Measurements from ENCODE around the gene ALDH1L2. TPM values are rescaled to one million over a fixed set of nuclear protein-coding genes. Genes with fewer than 3 reads are reported as not detected.

Gene ALDH1L2
- polyA plus RNA-seq, 1 donor from 2014 or later, result 0.35 TPM

DNA sequence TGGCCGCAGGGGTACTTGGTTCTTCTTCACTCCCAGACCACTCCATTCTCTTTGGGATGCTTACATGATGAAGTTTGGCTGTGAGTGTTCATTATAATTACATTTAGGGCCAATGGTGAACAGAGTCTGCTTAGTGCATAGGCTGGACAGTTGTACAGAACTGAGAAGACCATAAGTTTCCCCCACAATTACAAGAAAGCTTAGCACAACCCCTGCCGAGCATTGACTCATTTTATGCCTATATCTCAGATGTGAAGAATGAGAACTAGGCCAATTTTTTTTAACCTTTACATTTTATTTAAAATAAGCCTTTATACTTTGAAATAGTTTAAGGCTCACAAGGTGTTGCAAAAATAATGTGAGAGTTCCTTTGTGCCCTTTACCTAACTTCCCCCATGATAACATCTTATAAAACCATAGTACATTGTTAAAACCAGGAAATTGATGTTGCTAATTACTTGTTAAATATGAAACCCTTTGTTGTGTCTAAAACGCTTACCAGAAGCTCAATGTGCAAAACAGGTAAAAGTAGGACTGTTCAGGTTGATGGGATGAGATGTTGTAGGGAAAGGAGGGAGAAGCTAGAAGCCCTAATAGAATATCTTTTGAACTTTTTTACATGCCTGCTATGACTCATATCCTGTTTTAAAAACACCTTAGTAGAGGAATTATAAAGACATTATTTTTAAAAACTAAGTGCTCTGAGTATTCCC is 47.2 kb downstream of the ALDH1L2 start:
- H2AFZ ChIP-seq (ENCODE audit: low read depth, low read length), result no peak overlapping the region
- H3K79me2 ChIP-seq (replicated peaks; ENCODE audit: insufficient read depth, low read length), result no peaks in the 10 kb centered on the region
- H3K27ac ChIP-seq (ENCODE audit: low read length), result no peak overlapping the region
- H3K36me3 ChIP-seq (ENCODE audit: insufficient read depth, low read length), result no peaks in the 10 kb centered on the region
- H3K4me2 ChIP-seq (ENCODE audit: low read length), result no peak overlapping the region
- no peaks in the 10 kb centered on the region for H4K20me1 ChIP-seq (ENCODE audit: insufficient read depth)
- H3K9me2 ChIP-seq (ENCODE audit: insufficient read depth, low read length), result no peaks in the 10 kb centered on the region
- no peaks in the 10 kb centered on the region for H3K9me3 ChIP-seq (ENCODE audit: low read length)
- no peak overlapping the region for H3K9ac ChIP-seq (ENCODE audit: low read length)
- TF ChIP-seq, protein P1, sequence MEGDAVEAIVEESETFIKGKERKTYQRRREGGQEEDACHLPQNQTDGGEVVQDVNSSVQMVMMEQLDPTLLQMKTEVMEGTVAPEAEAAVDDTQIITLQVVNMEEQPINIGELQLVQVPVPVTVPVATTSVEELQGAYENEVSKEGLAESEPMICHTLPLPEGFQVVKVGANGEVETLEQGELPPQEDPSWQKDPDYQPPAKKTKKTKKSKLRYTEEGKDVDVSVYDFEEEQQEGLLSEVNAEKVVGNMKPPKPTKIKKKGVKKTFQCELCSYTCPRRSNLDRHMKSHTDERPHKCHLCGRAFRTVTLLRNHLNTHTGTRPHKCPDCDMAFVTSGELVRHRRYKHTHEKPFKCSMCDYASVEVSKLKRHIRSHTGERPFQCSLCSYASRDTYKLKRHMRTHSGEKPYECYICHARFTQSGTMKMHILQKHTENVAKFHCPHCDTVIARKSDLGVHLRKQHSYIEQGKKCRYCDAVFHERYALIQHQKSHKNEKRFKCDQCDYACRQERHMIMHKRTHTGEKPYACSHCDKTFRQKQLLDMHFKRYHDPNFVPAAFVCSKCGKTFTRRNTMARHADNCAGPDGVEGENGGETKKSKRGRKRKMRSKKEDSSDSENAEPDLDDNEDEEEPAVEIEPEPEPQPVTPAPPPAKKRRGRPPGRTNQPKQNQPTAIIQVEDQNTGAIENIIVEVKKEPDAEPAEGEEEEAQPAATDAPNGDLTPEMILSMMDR (IDR thresholded peaks at IDR 0.05; ENCODE audit: poor library complexity, severe bottlenecking), result no peak
- TF ChIP-seq EP300 (conservative IDR thresholded peaks at IDR 0.05; ENCODE audit: poor library complexity, severe bottlenecking) (no peak), RAD21 (conservative IDR thresholded peaks at IDR 0.05) (no peak), SMC3 (conservative IDR thresholded peaks at IDR 0.05; ENCODE audit: poor library complexity) (no peak), EZH2 (IDR thresholded peaks at IDR 0.05; ENCODE audit: borderline replicate concordance, insufficient read depth, low read length, poor library complexity, severe bottlenecking) (no peak), MXI1 (conservative IDR thresholded peaks at IDR 0.05; ENCODE audit: poor library complexity, severe bottlenecking) (no peak), POLR2AphosphoS5 (IDR thresholded peaks at IDR 0.05) (no peak), TAF1 (IDR thresholded peaks at IDR 0.05; ENCODE audit: low read depth) (no peak)
- TF ChIP-seq, protein P2, sequence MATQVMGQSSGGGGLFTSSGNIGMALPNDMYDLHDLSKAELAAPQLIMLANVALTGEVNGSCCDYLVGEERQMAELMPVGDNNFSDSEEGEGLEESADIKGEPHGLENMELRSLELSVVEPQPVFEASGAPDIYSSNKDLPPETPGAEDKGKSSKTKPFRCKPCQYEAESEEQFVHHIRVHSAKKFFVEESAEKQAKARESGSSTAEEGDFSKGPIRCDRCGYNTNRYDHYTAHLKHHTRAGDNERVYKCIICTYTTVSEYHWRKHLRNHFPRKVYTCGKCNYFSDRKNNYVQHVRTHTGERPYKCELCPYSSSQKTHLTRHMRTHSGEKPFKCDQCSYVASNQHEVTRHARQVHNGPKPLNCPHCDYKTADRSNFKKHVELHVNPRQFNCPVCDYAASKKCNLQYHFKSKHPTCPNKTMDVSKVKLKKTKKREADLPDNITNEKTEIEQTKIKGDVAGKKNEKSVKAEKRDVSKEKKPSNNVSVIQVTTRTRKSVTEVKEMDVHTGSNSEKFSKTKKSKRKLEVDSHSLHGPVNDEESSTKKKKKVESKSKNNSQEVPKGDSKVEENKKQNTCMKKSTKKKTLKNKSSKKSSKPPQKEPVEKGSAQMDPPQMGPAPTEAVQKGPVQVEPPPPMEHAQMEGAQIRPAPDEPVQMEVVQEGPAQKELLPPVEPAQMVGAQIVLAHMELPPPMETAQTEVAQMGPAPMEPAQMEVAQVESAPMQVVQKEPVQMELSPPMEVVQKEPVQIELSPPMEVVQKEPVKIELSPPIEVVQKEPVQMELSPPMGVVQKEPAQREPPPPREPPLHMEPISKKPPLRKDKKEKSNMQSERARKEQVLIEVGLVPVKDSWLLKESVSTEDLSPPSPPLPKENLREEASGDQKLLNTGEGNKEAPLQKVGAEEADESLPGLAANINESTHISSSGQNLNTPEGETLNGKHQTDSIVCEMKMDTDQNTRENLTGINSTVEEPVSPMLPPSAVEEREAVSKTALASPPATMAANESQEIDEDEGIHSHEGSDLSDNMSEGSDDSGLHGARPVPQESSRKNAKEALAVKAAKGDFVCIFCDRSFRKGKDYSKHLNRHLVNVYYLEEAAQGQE (IDR thresholded peaks at IDR 0.05; ENCODE audit: borderline replicate concordance), result no peak
- no peak overlapping the region for H3K4me3 ChIP-seq (ENCODE audit: low read length)
- H3F3A ChIP-seq (ENCODE audit: insufficient read depth, low read length, poor library complexity, severe bottlenecking), result no peaks in the 10 kb centered on the region
- no peaks in the 10 kb centered on the region for H3K27me3 ChIP-seq (ENCODE audit: insufficient read depth, low read depth, low read length)

DNA sequence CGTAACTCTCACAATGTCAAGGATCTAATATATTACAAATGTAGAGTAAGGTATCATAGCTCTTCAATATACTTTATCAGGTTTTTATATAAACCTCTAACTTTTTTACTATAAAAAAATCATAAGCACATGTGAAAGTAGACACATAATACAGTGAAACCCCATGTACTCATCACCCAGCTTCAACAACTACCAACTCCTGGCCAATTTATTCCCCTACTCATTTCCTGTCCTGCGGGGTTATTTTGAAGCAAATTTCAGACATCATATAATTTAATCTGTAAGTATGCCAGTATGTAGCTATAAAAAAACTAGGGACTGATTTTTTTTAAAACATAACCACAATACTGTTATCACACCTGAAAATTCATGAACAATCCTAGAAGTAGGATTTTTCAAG is 50.4 kb downstream of the ALDH1L2 start:
- H3K9ac ChIP-seq (ENCODE audit: low read length), result no peak overlapping the region
- no peaks in the 10 kb centered on the region for H3K79me2 ChIP-seq (replicated peaks; ENCODE audit: insufficient read depth, low read length)
- TF ChIP-seq MXI1 (conservative IDR thresholded peaks at IDR 0.05; ENCODE audit: poor library complexity, severe bottlenecking) (no peak), SMC3 (conservative IDR thresholded peaks at IDR 0.05; ENCODE audit: poor library complexity) (no peak), EZH2 (IDR thresholded peaks at IDR 0.05; ENCODE audit: borderline replicate concordance, insufficient read depth, low read length, poor library complexity, severe bottlenecking) (no peak), POLR2AphosphoS5 (IDR thresholded peaks at IDR 0.05) (no peak), RAD21 (conservative IDR thresholded peaks at IDR 0.05) (no peak), TAF1 (IDR thresholded peaks at IDR 0.05; ENCODE audit: low read depth) (no peak), EP300 (conservative IDR thresholded peaks at IDR 0.05; ENCODE audit: poor library complexity, severe bottlenecking) (no peak)
- TF ChIP-seq, protein P1 (IDR thresholded peaks at IDR 0.05; ENCODE audit: poor library complexity, severe bottlenecking), result no peak
- TF ChIP-seq, protein P2 (IDR thresholded peaks at IDR 0.05; ENCODE audit: borderline replicate concordance), result no peak
- no peaks in the 10 kb centered on the region for H3K36me3 ChIP-seq (ENCODE audit: insufficient read depth, low read length)
- no peak overlapping the region for H2AFZ ChIP-seq (ENCODE audit: low read depth, low read length)
- H3K4me3 ChIP-seq (ENCODE audit: low read length), result no peak overlapping the region
- H3K27me3 ChIP-seq (ENCODE audit: insufficient read depth, low read depth, low read length), result no peaks in the 10 kb centered on the region
- H3K4me2 ChIP-seq (ENCODE audit: low read length), result no peak overlapping the region
- no peak overlapping the region for H3K27ac ChIP-seq (ENCODE audit: low read length)
- H3K9me2 ChIP-seq (ENCODE audit: insufficient read depth, low read length), result no peaks in the 10 kb centered on the region
- H4K20me1 ChIP-seq (ENCODE audit: insufficient read depth), result no peaks in the 10 kb centered on the region
- H3F3A ChIP-seq (ENCODE audit: insufficient read depth, low read length, poor library complexity, severe bottlenecking), result no peaks in the 10 kb centered on the region
- H3K9me3 ChIP-seq (ENCODE audit: low read length), result no peaks in the 10 kb centered on the region

Measured in neural cell (in vitro differentiated cells).